Measurements from ENCODE around the gene ZNRF1. TPM values are rescaled to one million over a fixed set of nuclear protein-coding genes. Genes with fewer than 3 reads are reported as not detected.
A peak's percentile ranks its signal among the peaks of the same experiment; 100 is the strongest.

The ZNRF1 gene
- total and polyA plus RNA-seq, 2 of the 13 experiments (the other 11 are each of a cell fraction or from before 2014, with no cell fraction given) = 43.9 to 58.7 TPM

DNA sequence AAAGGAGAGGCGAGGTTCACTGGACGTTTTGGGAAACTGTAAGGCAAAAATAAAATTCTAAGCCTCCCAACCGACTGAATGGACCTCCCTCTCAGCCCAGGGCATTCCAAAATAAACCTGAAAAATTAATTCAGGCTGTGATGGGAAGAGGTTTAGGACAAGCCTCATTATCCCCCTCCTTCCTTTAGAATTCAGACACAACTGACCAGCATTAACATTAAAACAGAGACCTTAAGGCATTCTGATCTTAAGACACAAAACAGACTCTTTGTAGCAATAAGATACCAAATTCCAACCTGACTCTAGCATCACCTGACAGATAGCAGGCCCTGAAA is 118.1 kb downstream of the ZNRF1 start (continued):
- TF ChIP-seq HIC2 (CRISPR knock-in tag; IDR thresholded peaks at IDR 0.05; ENCODE audit: low read depth) = no peak
- no peak for TF ChIP-seq FOSL1 (CRISPR knock-in tag; IDR thresholded peaks at IDR 0.05; ENCODE audit: borderline replicate concordance)
- no peak for TF ChIP-seq RORA (CRISPR knock-in tag; IDR thresholded peaks at IDR 0.05)
- TF ChIP-seq PREB (CRISPR knock-in tag; IDR thresholded peaks at IDR 0.05) = no peak
- no peak for TF ChIP-seq NAIF1 (CRISPR knock-in tag; IDR thresholded peaks at IDR 0.05; ENCODE audit: borderline replicate concordance)
- TF ChIP-seq POLR2AphosphoS5 (IDR thresholded peaks at IDR 0.05; ENCODE audit: low read depth, low read length) = no peak
- no peak for TF ChIP-seq TFAP4 (IDR thresholded peaks at IDR 0.05; ENCODE audit: borderline replicate concordance, low read depth)
- TF ChIP-seq TMF1 (CRISPR knock-in tag; IDR thresholded peaks at IDR 0.05; ENCODE audit: low read depth) = no peak
- no peak for TF ChIP-seq ZNF747 (CRISPR knock-in tag; IDR thresholded peaks at IDR 0.05; ENCODE audit: borderline replicate concordance)
- TF ChIP-seq, protein P1, sequence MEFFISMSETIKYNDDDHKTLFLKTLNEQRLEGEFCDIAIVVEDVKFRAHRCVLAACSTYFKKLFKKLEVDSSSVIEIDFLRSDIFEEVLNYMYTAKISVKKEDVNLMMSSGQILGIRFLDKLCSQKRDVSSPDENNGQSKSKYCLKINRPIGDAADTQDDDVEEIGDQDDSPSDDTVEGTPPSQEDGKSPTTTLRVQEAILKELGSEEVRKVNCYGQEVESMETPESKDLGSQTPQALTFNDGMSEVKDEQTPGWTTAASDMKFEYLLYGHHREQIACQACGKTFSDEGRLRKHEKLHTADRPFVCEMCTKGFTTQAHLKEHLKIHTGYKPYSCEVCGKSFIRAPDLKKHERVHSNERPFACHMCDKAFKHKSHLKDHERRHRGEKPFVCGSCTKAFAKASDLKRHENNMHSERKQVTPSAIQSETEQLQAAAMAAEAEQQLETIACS (CRISPR knock-in tag; IDR thresholded peaks at IDR 0.05) = no peak
- TF ChIP-seq HNRNPLL (IDR thresholded peaks at IDR 0.05; ENCODE audit: low read depth, low read length, poor library complexity, severe bottlenecking) = no peak
- TF ChIP-seq, protein P2, sequence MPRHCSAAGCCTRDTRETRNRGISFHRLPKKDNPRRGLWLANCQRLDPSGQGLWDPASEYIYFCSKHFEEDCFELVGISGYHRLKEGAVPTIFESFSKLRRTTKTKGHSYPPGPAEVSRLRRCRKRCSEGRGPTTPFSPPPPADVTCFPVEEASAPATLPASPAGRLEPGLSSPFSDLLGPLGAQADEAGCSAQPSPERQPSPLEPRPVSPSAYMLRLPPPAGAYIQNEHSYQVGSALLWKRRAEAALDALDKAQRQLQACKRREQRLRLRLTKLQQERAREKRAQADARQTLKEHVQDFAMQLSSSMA (CRISPR knock-in tag; IDR thresholded peaks at IDR 0.05) = no peak
- no peak for TF ChIP-seq NR2C2 (CRISPR knock-in tag; IDR thresholded peaks at IDR 0.05; ENCODE audit: borderline replicate concordance)
- TF ChIP-seq ZNF569 (CRISPR knock-in tag; IDR thresholded peaks at IDR 0.05; ENCODE audit: borderline replicate concordance) = no peak
- TF ChIP-seq SRSF1 (optimal IDR thresholded peaks at IDR 0.05; ENCODE audit: low read depth, low read length) = no peak
- no peak for TF ChIP-seq ZNF143 (CRISPR knock-in tag; IDR thresholded peaks at IDR 0.05)
- no peak for TF ChIP-seq RNF2 (conservative IDR thresholded peaks at IDR 0.05; ENCODE audit: low read depth)
- TF ChIP-seq, protein P3, sequence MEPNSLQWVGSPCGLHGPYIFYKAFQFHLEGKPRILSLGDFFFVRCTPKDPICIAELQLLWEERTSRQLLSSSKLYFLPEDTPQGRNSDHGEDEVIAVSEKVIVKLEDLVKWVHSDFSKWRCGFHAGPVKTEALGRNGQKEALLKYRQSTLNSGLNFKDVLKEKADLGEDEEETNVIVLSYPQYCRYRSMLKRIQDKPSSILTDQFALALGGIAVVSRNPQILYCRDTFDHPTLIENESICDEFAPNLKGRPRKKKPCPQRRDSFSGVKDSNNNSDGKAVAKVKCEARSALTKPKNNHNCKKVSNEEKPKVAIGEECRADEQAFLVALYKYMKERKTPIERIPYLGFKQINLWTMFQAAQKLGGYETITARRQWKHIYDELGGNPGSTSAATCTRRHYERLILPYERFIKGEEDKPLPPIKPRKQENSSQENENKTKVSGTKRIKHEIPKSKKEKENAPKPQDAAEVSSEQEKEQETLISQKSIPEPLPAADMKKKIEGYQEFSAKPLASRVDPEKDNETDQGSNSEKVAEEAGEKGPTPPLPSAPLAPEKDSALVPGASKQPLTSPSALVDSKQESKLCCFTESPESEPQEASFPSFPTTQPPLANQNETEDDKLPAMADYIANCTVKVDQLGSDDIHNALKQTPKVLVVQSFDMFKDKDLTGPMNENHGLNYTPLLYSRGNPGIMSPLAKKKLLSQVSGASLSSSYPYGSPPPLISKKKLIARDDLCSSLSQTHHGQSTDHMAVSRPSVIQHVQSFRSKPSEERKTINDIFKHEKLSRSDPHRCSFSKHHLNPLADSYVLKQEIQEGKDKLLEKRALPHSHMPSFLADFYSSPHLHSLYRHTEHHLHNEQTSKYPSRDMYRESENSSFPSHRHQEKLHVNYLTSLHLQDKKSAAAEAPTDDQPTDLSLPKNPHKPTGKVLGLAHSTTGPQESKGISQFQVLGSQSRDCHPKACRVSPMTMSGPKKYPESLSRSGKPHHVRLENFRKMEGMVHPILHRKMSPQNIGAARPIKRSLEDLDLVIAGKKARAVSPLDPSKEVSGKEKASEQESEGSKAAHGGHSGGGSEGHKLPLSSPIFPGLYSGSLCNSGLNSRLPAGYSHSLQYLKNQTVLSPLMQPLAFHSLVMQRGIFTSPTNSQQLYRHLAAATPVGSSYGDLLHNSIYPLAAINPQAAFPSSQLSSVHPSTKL (CRISPR knock-in tag; IDR thresholded peaks at IDR 0.05) = no peak
- 0 out of 2 replicates have a peak, but pooled peaks have one; percentile 10 for TF ChIP-seq KAT8 (CRISPR knock-in tag; IDR thresholded peaks at IDR 0.05)
- no peak for TF ChIP-seq THRA (CRISPR knock-in tag; IDR thresholded peaks at IDR 0.05; ENCODE audit: borderline replicate concordance)

Data from HepG2 (cell line).